HG03378 (cell line): ENCODE results near the gene HSPA1L.
"Not testable (repeated sequence)": the region's sequence is repeated elsewhere in the genome, so short reads cannot be mapped to it uniquely, and the experiment has no call there.

Experiments
- ATAC-seq: cut with Tn5 transposase; IDR thresholded peaks from one replicate; pipeline ENCODE4 v1.9.1; 2021; ENCODE audit warnings: mild to moderate bottlenecking, moderate library complexity; ENCODE audit not compliant: unreplicated experiment

HSPA1L gene

GRCh38 chr6:31815025-31815838 is at the start of gene HSPA1L, which contains the start of gene HSPA1A:
Gene HSPA1L, minus strand, starts transcription at chr6:31815283. Its CDS starts 3,311 bp downstream, at chr6:31811972.
Gene HSPA1A, plus strand, starts transcription at chr6:31815543. Its CDS starts 214 bp downstream, at chr6:31815757.
- ATAC-seq, result peak; percentile 35

GRCh38 chr6:31864818-31865204 is 49.7 kb upstream of the HSPA1L start:
- no peak for ATAC-seq

- ATAC-seq, result not testable (repeated sequence)
Measured at GRCh38 chr6:31864123-31864562, 49.1 kb upstream of the HSPA1L start.

- peak; percentile 86 for ATAC-seq
Measured at GRCh38 chr6:31862344-31863235, 47.5 kb upstream of the HSPA1L start, which contains the start of gene NEU1. Gene NEU1, minus strand, starts transcription at chr6:31862821. Its CDS starts 45 bp downstream, at chr6:31862776.

- no peak for ATAC-seq
Measured at GRCh38 chr6:31861919-31862343, 46.8 kb upstream of the HSPA1L start.

- ATAC-seq, result no peak
Measured at GRCh38 chr6:31861150-31861549, 46.1 kb upstream of the HSPA1L start.

- ATAC-seq, result no peak
Measured at GRCh38 chr6:31860349-31860748, 45.3 kb upstream of the HSPA1L start.

- no peak for ATAC-seq
Measured at GRCh38 chr6:31859923-31860322, 44.8 kb upstream of the HSPA1L start.

- ATAC-seq, result no peak
Measured at GRCh38 chr6:31858707-31859106, 43.6 kb upstream of the HSPA1L start.

GRCh38 chr6:31857774-31858173 is 42.7 kb upstream of the HSPA1L start:
- not testable (repeated sequence) for ATAC-seq

GRCh38 chr6:31851980-31852718 is 37.1 kb upstream of the HSPA1L start:
- not testable (repeated sequence) for ATAC-seq

GRCh38 chr6:31851485-31851832 is 36.4 kb upstream of the HSPA1L start:
- no peak for ATAC-seq

GRCh38 chr6:31850765-31851484 is 35.8 kb upstream of the HSPA1L start:
- ATAC-seq, result no peak

- ATAC-seq, result no peak
Measured at GRCh38 chr6:31847276-31847978, 32.3 kb upstream of the HSPA1L start.

- ATAC-seq, result no peak
Measured at GRCh38 chr6:31844507-31844906, 29.4 kb upstream of the HSPA1L start.

- ATAC-seq, result no peak
Measured at GRCh38 chr6:31842053-31842452, 27.0 kb upstream of the HSPA1L start.

- not testable (repeated sequence) for ATAC-seq
Measured at GRCh38 chr6:31839779-31840126, 24.7 kb upstream of the HSPA1L start.

- ATAC-seq, result no peak
Measured at GRCh38 chr6:31838968-31839367, 23.9 kb upstream of the HSPA1L start.

GRCh38 chr6:31838114-31838553 is 23.1 kb upstream of the HSPA1L start:
- ATAC-seq, result not testable (repeated sequence)
